ENCODE measurements around the gene ISG20L2. TPM values are rescaled to one million over a fixed set of nuclear protein-coding genes. Genes with fewer than 3 reads are reported as not detected.

The ISG20L2 gene
- total RNA-seq, 1 experiment from 2014 or later, result 18.4 TPM

GRCh38 chr1:156742017-156742416, 13.5 kb upstream of the ISG20L2 start:
- Histone ChIP-seq H2AFZ (ENCODE audit: low read length) (no peak overlapping the region), H3K27ac (ENCODE audit: low read length) (peak overlapping the region; percentile 52), H3K79me2 (ENCODE audit: low read length) (peaks cover 49% of the 10 kb centered on the region), H3K4me1 (ENCODE audit: low read length) (peaks cover 45% of the 10 kb centered on the region), H3K9ac (ENCODE audit: low read length) (0 out of 2 replicates have a peak overlapping the region, but pooled peaks have one; percentile 10), H3K9me2 (replicated peaks; ENCODE audit: insufficient read depth, low read length) (no peaks in the 10 kb centered on the region), H3K36me3 (ENCODE audit: insufficient read depth, low read length) (peaks cover 19% of the 10 kb centered on the region; the same call in 1 of the 2 replicates), H4K20me1 (ENCODE audit: insufficient read depth, low read depth, low read length) (peaks cover 15% of the 10 kb centered on the region), H3K4me2 (ENCODE audit: low read depth, low read length, poor library complexity, severe bottlenecking) (peak overlapping the region; percentile 55), H3K27me3 (ENCODE audit: low read length) (no peaks in the 10 kb centered on the region), H3K9me3 (ENCODE audit: low read length) (no peaks in the 10 kb centered on the region), H3K4me3 (ENCODE audit: low read length) (peak overlapping the region; percentile 47; the same call in 1 of the 2 replicates)
- no peak for DNase-seq

GRCh38 chr1:156741481-156741983, 13.0 kb upstream of the ISG20L2 start:
- Histone ChIP-seq H3K36me3 (ENCODE audit: insufficient read depth, low read length) (peaks cover 19% of the 10 kb centered on the region; the same call in 1 of the 2 replicates), H2AFZ (ENCODE audit: low read length) (no peak overlapping the region), H3K27me3 (ENCODE audit: low read length) (no peaks in the 10 kb centered on the region), H3K27ac (ENCODE audit: low read length) (peak overlapping the region; percentile 52), H3K9me2 (replicated peaks; ENCODE audit: insufficient read depth, low read length) (no peaks in the 10 kb centered on the region), H3K9ac (ENCODE audit: low read length) (peak overlapping the region; percentile 34; the same call in 1 of the 2 replicates), H3K4me2 (ENCODE audit: low read depth, low read length, poor library complexity, severe bottlenecking) (peak overlapping the region; percentile 55), H3K4me3 (ENCODE audit: low read length) (peak overlapping the region; percentile 47), H3K4me1 (ENCODE audit: low read length) (peaks cover 40% of the 10 kb centered on the region), H4K20me1 (ENCODE audit: insufficient read depth, low read depth, low read length) (peaks cover 10% of the 10 kb centered on the region), H3K79me2 (ENCODE audit: low read length) (peaks cover 44% of the 10 kb centered on the region), H3K9me3 (ENCODE audit: low read length) (no peaks in the 10 kb centered on the region)
- no peak for DNase-seq

GRCh38 chr1:156740741-156741480, 12.3 kb upstream of the ISG20L2 start, which contains the start of gene MRPL24:
Gene MRPL24 (minus strand): TSS chr1:156741088. CDS start chr1:156738704, 2,384 bp downstream.
- peaks cover 34% of the 10 kb centered on the region for H3K4me1 ChIP-seq (ENCODE audit: low read length)
- H3K4me3 ChIP-seq (ENCODE audit: low read length), result peak within 1 kb of the TSS; percentile 81
- no peaks in the 10 kb centered on the region for H3K27me3 ChIP-seq (ENCODE audit: low read length)
- peak within 1 kb of the TSS; percentile 91 for H3K4me2 ChIP-seq (ENCODE audit: low read depth, low read length, poor library complexity, severe bottlenecking)
- H3K36me3 ChIP-seq (ENCODE audit: insufficient read depth, low read length), result peaks cover 14% of the 10 kb centered on the region; the same call in 1 of the 2 replicates
- peaks cover 38% of the 10 kb centered on the region for H3K79me2 ChIP-seq (ENCODE audit: low read length)
- no peak within 1 kb of the TSS for H2AFZ ChIP-seq (ENCODE audit: low read length)
- no peaks in the 10 kb centered on the region for H3K9me3 ChIP-seq (ENCODE audit: low read length)
- no peaks in the 10 kb centered on the region for H3K9me2 ChIP-seq (replicated peaks; ENCODE audit: insufficient read depth, low read length)
- DNase-seq, result peak; percentile 99
- peak within 1 kb of the TSS; percentile 58 for H3K27ac ChIP-seq (ENCODE audit: low read length)
- H4K20me1 ChIP-seq (ENCODE audit: insufficient read depth, low read depth, low read length), result peaks cover 4% of the 10 kb centered on the region
- peak within 1 kb of the TSS; percentile 88 for H3K9ac ChIP-seq (ENCODE audit: low read length)

- no peaks in the 10 kb centered on the region for H3K27me3 ChIP-seq (ENCODE audit: low read length)
- peak overlapping the region; percentile 81 for H3K4me3 ChIP-seq (ENCODE audit: low read length)
- peak; percentile 70 for DNase-seq
- peaks cover 9% of the 10 kb centered on the region; the same call in 1 of the 2 replicates for H3K36me3 ChIP-seq (ENCODE audit: insufficient read depth, low read length)
- no peaks in the 10 kb centered on the region for H3K9me3 ChIP-seq (ENCODE audit: low read length)
- H3K79me2 ChIP-seq (ENCODE audit: low read length), result peaks cover 32% of the 10 kb centered on the region
- no peak overlapping the region for H2AFZ ChIP-seq (ENCODE audit: low read length)
- no peaks in the 10 kb centered on the region for H4K20me1 ChIP-seq (ENCODE audit: insufficient read depth, low read depth, low read length)
- H3K9ac ChIP-seq (ENCODE audit: low read length), result peak overlapping the region; percentile 88
- peak overlapping the region; percentile 58 for H3K27ac ChIP-seq (ENCODE audit: low read length)
- peak overlapping the region; percentile 91 for H3K4me2 ChIP-seq (ENCODE audit: low read depth, low read length, poor library complexity, severe bottlenecking)
- no peaks in the 10 kb centered on the region for H3K9me2 ChIP-seq (replicated peaks; ENCODE audit: insufficient read depth, low read length)
- H3K4me1 ChIP-seq (ENCODE audit: low read length), result peaks cover 28% of the 10 kb centered on the region
Measured at GRCh38 chr1:156740237-156740740, 11.7 kb upstream of the ISG20L2 start.

- peaks cover 25% of the 10 kb centered on the region for H3K79me2 ChIP-seq (ENCODE audit: low read length)
- no peaks in the 10 kb centered on the region for H3K27me3 ChIP-seq (ENCODE audit: low read length)
- H3K9me3 ChIP-seq (ENCODE audit: low read length), result no peaks in the 10 kb centered on the region
- no peak overlapping the region for H3K4me2 ChIP-seq (ENCODE audit: low read depth, low read length, poor library complexity, severe bottlenecking)
- no peak overlapping the region for H3K27ac ChIP-seq (ENCODE audit: low read length)
- peaks cover 27% of the 10 kb centered on the region for H3K4me1 ChIP-seq (ENCODE audit: low read length)
- no peaks in the 10 kb centered on the region for H4K20me1 ChIP-seq (ENCODE audit: insufficient read depth, low read depth, low read length)
- H3K36me3 ChIP-seq (ENCODE audit: insufficient read depth, low read length), result peaks cover 9% of the 10 kb centered on the region; the same call in 1 of the 2 replicates
- no peak overlapping the region for H3K4me3 ChIP-seq (ENCODE audit: low read length)
- DNase-seq, result no peak
- H3K9me2 ChIP-seq (replicated peaks; ENCODE audit: insufficient read depth, low read length), result no peaks in the 10 kb centered on the region
- H3K9ac ChIP-seq (ENCODE audit: low read length), result no peak overlapping the region
- no peak overlapping the region for H2AFZ ChIP-seq (ENCODE audit: low read length)
Measured at GRCh38 chr1:156738916-156739315, 10.3 kb upstream of the ISG20L2 start.

- Histone ChIP-seq H3K4me1 (ENCODE audit: low read length) (peaks cover 27% of the 10 kb centered on the region), H3K27ac (ENCODE audit: low read length) (no peak overlapping the region), H3K36me3 (ENCODE audit: insufficient read depth, low read length) (peaks cover 9% of the 10 kb centered on the region; the same call in 1 of the 2 replicates), H3K9me2 (replicated peaks; ENCODE audit: insufficient read depth, low read length) (no peaks in the 10 kb centered on the region), H3K4me2 (ENCODE audit: low read depth, low read length, poor library complexity, severe bottlenecking) (no peak overlapping the region), H3K9me3 (ENCODE audit: low read length) (no peaks in the 10 kb centered on the region), H3K9ac (ENCODE audit: low read length) (no peak overlapping the region), H2AFZ (ENCODE audit: low read length) (no peak overlapping the region), H4K20me1 (ENCODE audit: insufficient read depth, low read depth, low read length) (no peaks in the 10 kb centered on the region), H3K79me2 (ENCODE audit: low read length) (peaks cover 25% of the 10 kb centered on the region), H3K27me3 (ENCODE audit: low read length) (no peaks in the 10 kb centered on the region), H3K4me3 (ENCODE audit: low read length) (no peak overlapping the region)
- DNase-seq, result no peak
Measured at GRCh38 chr1:156738407-156738806, 9.8 kb upstream of the ISG20L2 start.

- H2AFZ ChIP-seq (ENCODE audit: low read length), result no peak overlapping the region
- peaks cover 20% of the 10 kb centered on the region for H3K79me2 ChIP-seq (ENCODE audit: low read length)
- no peak overlapping the region for H3K27ac ChIP-seq (ENCODE audit: low read length)
- no peak overlapping the region for H3K9ac ChIP-seq (ENCODE audit: low read length)
- peaks cover 9% of the 10 kb centered on the region for H3K4me1 ChIP-seq (ENCODE audit: low read length)
- H3K27me3 ChIP-seq (ENCODE audit: low read length), result no peaks in the 10 kb centered on the region
- no peak overlapping the region for H3K4me3 ChIP-seq (ENCODE audit: low read length)
- H4K20me1 ChIP-seq (ENCODE audit: insufficient read depth, low read depth, low read length), result no peaks in the 10 kb centered on the region
- DNase-seq, result no peak
- H3K36me3 ChIP-seq (ENCODE audit: insufficient read depth, low read length), result peaks cover 6% of the 10 kb centered on the region; the same call in 1 of the 2 replicates
- no peaks in the 10 kb centered on the region for H3K9me2 ChIP-seq (replicated peaks; ENCODE audit: insufficient read depth, low read length)
- H3K9me3 ChIP-seq (ENCODE audit: low read length), result no peaks in the 10 kb centered on the region
- no peak overlapping the region for H3K4me2 ChIP-seq (ENCODE audit: low read depth, low read length, poor library complexity, severe bottlenecking)
Measured at GRCh38 chr1:156733989-156734584, 5.5 kb upstream of the ISG20L2 start.

Data from Karpas-422 (cell line).